HepG2 (cell line): ENCODE data around the gene HCK. TPM values are rescaled to one million over a fixed set of nuclear protein-coding genes. Genes with fewer than 3 reads are reported as not detected.

ENCODE experiments used
- ARHGAP35 ChIP-seq: sonication (generic); formaldehyde crosslinking; IDR thresholded peaks from 2 replicates; pipeline ENCODE4 v1.9.0; 2022; ENCODE audit warnings: mild to moderate bottlenecking, inconsistent platforms, moderate library complexity, missing genetic modification reagents, borderline replicate concordance
- CENPX ChIP-seq: sonication (generic); formaldehyde crosslinking; IDR thresholded peaks from 2 replicates; pipeline ENCODE4 v1.9.0; 2021; ENCODE audit warnings: mild to moderate bottlenecking, missing genetic modification reagents, moderate library complexity
- HMG20B ChIP-seq: conservative IDR thresholded peaks from 2 replicates; pipeline ENCODE4 v1.6.1; 2016; ENCODE audit warnings: missing genetic modification reagents, missing compliant biosample characterization
- HOXA3 ChIP-seq: sonication (generic); formaldehyde crosslinking; IDR thresholded peaks from 2 replicates; pipeline ENCODE4 v1.5.0; 2020; ENCODE audit warnings: missing genetic modification reagents
- KDM3A ChIP-seq: IDR thresholded peaks from 2 replicates; pipeline ENCODE4 v1.6.1; 2018; ENCODE audit warnings: low read depth, missing compliant biosample characterization
- NFAT5 ChIP-seq: sonication (generic); formaldehyde crosslinking; IDR thresholded peaks from 2 replicates; pipeline ENCODE4 v1.4.0; 2020; ENCODE audit warnings: missing genetic modification reagents
- PPARG ChIP-seq: conservative IDR thresholded peaks from 2 replicates; pipeline ENCODE4 v1.6.1; 2016; ENCODE audit warnings: missing biosample characterization, missing genetic modification reagents
- PRMT3 ChIP-seq: sonication (generic); formaldehyde crosslinking; IDR thresholded peaks from 2 replicates; pipeline ENCODE4 v1.8.1; 2022; ENCODE audit warnings: low read depth, mild to moderate bottlenecking, moderate library complexity, missing genetic modification reagents, borderline replicate concordance
- RBM22 ChIP-seq: fragments of 200-400 bp; formaldehyde crosslinking; optimal IDR thresholded peaks from 2 replicates; pipeline ENCODE3; 2017; ENCODE audit warnings: mild to moderate bottlenecking, low read length, moderate library complexity
- RBM39 ChIP-seq: fragments of 200-400 bp; formaldehyde crosslinking; IDR thresholded peaks from one replicate; pipeline ENCODE4 v1.6.1; 2018; ENCODE audit warnings: antibody characterized with exemption, mild to moderate bottlenecking, low read depth, low read length; ENCODE audit not compliant: poor library complexity, severe bottlenecking
- SP140L ChIP-seq: sonication (generic); formaldehyde crosslinking; IDR thresholded peaks from 2 replicates; pipeline ENCODE4 v1.4.0; 2020; ENCODE audit warnings: missing genetic modification reagents, borderline replicate concordance
- SPEN ChIP-seq: sonication (generic); formaldehyde crosslinking; IDR thresholded peaks from 2 replicates; pipeline ENCODE4 v1.5.1; 2020; ENCODE audit warnings: low read depth, mild to moderate bottlenecking, missing genetic modification reagents
- STAT5B ChIP-seq: sonication (generic); formaldehyde crosslinking; IDR thresholded peaks from 2 replicates; pipeline ENCODE4 v1.4.0; 2020; ENCODE audit warnings: missing genetic modification reagents
- TBX3 ChIP-seq: fragments of 450-650 bp; IDR thresholded peaks from 2 replicates; pipeline ENCODE4 v1.6.1; 2017; ENCODE audit warnings: antibody characterized with exemption, mild to moderate bottlenecking, inconsistent platforms, borderline replicate concordance
- YEATS2 ChIP-seq: sonication (generic); formaldehyde crosslinking; IDR thresholded peaks from 2 replicates; pipeline ENCODE4 v1.4.0; 2020; ENCODE audit warnings: missing genetic modification reagents, borderline replicate concordance
- ZFY ChIP-seq: sonication (generic); formaldehyde crosslinking; IDR thresholded peaks from 2 replicates; pipeline ENCODE4 v1.4.0; 2020; ENCODE audit warnings: missing genetic modification reagents
- ZNF143 ChIP-seq: sonication (generic); formaldehyde crosslinking; IDR thresholded peaks from 2 replicates; pipeline ENCODE4 v1.4.0; 2020; ENCODE audit warnings: missing genetic modification reagents
- ZNF234 ChIP-seq: sonication (generic); formaldehyde crosslinking; conservative IDR thresholded peaks from 2 replicates; pipeline ENCODE4 v1.5.1; 2020; ENCODE audit warnings: mild to moderate bottlenecking, missing genetic modification reagents
- ZNF44 ChIP-seq: sonication (generic); formaldehyde crosslinking; IDR thresholded peaks from 2 replicates; pipeline ENCODE4 v1.5.1; 2020; ENCODE audit warnings: mild to moderate bottlenecking, missing genetic modification reagents
- ZNF768 ChIP-seq: sonication (generic); formaldehyde crosslinking; IDR thresholded peaks from 2 replicates; pipeline ENCODE4 v1.4.0; 2020; ENCODE audit warnings: missing genetic modification reagents
- polyA plus RNA-seq, 8 experiments: library from polyadenylated mRNA; depleted of rRNA in 3 of 8; stranded (reverse) in 7 of 8; unstranded in 1 of 8; fragments of >200 nt; fragmentation: Illumina TruSeq in 4 of 8; extraction: Trizol in 4 of 8; gene quantifications; 2 replicates each; pipeline versions ENCODE4 v1.2.1 to v1.2.3, GENCODE V29; 2011 to 2016; ENCODE audit warnings: low read depth in 4 of 8, missing spikeins in 1 of 8, mixed read lengths in 1 of 8; ENCODE audit not compliant: insufficient read depth in 1 of 8
- total RNA-seq, 5 experiments: library from RNA; depleted of rRNA; stranded (reverse); fragments of >200 nt; fragmentation: Illumina TruSeq; extraction: Trizol; gene quantifications; 2 replicates each; pipeline ENCODE4 v1.2.3, GENCODE V29; 2016; ENCODE audit warnings: low read depth in 1 of 5
- TF ChIP-seq, protein P1 (sequence below): IDR thresholded peaks from 2 replicates; pipeline ENCODE4 v1.6.1; 2016; ENCODE audit warnings: low read depth, control low read depth
- TF ChIP-seq, protein P2 (sequence below): IDR thresholded peaks from 2 replicates; pipeline ENCODE4 v1.6.1; 2016; ENCODE audit warnings: low read depth

The HCK gene
- total and polyA plus RNA-seq, 2 of the 13 experiments (the other 11 are each of a cell fraction or from before 2014, with no cell fraction given) = 0.04 TPM; not detected in 1

GRCh38 chr20:32109392-32110172, 57.5 kb downstream of the HCK start, which contains the start of gene TM9SF4 (continued):
- TF ChIP-seq NFAT5 (CRISPR knock-in tag) = peak; percentile 93
- TF ChIP-seq, protein P1, sequence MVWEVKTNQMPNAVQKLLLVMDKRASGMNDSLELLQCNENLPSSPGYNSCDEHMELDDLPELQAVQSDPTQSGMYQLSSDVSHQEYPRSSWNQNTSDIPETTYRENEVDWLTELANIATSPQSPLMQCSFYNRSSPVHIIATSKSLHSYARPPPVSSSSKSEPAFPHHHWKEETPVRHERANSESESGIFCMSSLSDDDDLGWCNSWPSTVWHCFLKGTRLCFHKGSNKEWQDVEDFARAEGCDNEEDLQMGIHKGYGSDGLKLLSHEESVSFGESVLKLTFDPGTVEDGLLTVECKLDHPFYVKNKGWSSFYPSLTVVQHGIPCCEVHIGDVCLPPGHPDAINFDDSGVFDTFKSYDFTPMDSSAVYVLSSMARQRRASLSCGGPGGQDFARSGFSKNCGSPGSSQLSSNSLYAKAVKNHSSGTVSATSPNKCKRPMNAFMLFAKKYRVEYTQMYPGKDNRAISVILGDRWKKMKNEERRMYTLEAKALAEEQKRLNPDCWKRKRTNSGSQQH (CRISPR knock-in tag) = peak; percentile 75
- TF ChIP-seq PPARG (CRISPR knock-in tag) = peak; percentile 56; the same call in 1 of the 2 replicates
- TF ChIP-seq ZNF234 (CRISPR knock-in tag) = peak; percentile 92; the same call in 1 of the 2 replicates
- TF ChIP-seq ZNF768 = 0 out of 2 replicates have a peak, but pooled peaks have one; percentile 61
- peak; percentile 92; the same call in 1 of the 2 replicates for TF ChIP-seq SP140L (CRISPR knock-in tag)
- no peak for TF ChIP-seq CENPX (CRISPR knock-in tag)
- TF ChIP-seq, protein P2, sequence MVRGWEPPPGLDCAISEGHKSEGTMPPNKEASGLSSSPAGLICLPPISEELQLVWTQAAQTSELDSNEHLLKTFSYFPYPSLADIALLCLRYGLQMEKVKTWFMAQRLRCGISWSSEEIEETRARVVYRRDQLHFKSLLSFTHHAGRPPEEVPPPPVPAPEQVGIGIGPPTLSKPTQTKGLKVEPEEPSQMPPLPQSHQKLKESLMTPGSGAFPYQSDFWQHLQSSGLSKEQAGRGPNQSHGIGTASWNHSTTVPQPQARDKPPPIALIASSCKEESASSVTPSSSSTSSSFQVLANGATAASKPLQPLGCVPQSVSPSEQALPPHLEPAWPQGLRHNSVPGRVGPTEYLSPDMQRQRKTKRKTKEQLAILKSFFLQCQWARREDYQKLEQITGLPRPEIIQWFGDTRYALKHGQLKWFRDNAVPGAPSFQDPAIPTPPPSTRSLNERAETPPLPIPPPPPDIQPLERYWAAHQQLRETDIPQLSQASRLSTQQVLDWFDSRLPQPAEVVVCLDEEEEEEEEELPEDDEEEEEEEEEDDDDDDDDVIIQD (CRISPR knock-in tag) = peak; percentile 76; the same call in 1 of the 2 replicates
- TF ChIP-seq SPEN = peak; percentile 94
- peak; percentile 94 for TF ChIP-seq YEATS2 (CRISPR knock-in tag)
- TF ChIP-seq RBM22 = peak; percentile 60
- TF ChIP-seq ARHGAP35 (CRISPR knock-in tag) = peak; percentile 90
- peak; percentile 83; the same call in 1 of the 2 replicates for TF ChIP-seq PRMT3 (CRISPR knock-in tag)
- TF ChIP-seq ZNF143 (CRISPR knock-in tag) = peak; percentile 98
- peak; percentile 92 for TF ChIP-seq ZNF44 (CRISPR knock-in tag)
- TF ChIP-seq RBM39 = peak; percentile 82
- no peak for TF ChIP-seq HMG20B (CRISPR knock-in tag)
- TF ChIP-seq HOXA3 (CRISPR knock-in tag) = peak; percentile 100
- TF ChIP-seq STAT5B (CRISPR knock-in tag) = no peak; the same call in 1 of the 2 replicates
- TF ChIP-seq ZFY (CRISPR knock-in tag) = peak; percentile 99
- TF ChIP-seq TBX3 = peak; percentile 56; the same call in 1 of the 2 replicates
- peak; percentile 79 for TF ChIP-seq KDM3A (CRISPR knock-in tag)
